Measurements from ENCODE around the gene TMEM222. TPM values are rescaled to one million over a fixed set of nuclear protein-coding genes. Genes with fewer than 3 reads are reported as not detected.

The TMEM222 gene
- total RNA-seq, 1 donor from 2014 or later, result 44.3 TPM

DNA sequence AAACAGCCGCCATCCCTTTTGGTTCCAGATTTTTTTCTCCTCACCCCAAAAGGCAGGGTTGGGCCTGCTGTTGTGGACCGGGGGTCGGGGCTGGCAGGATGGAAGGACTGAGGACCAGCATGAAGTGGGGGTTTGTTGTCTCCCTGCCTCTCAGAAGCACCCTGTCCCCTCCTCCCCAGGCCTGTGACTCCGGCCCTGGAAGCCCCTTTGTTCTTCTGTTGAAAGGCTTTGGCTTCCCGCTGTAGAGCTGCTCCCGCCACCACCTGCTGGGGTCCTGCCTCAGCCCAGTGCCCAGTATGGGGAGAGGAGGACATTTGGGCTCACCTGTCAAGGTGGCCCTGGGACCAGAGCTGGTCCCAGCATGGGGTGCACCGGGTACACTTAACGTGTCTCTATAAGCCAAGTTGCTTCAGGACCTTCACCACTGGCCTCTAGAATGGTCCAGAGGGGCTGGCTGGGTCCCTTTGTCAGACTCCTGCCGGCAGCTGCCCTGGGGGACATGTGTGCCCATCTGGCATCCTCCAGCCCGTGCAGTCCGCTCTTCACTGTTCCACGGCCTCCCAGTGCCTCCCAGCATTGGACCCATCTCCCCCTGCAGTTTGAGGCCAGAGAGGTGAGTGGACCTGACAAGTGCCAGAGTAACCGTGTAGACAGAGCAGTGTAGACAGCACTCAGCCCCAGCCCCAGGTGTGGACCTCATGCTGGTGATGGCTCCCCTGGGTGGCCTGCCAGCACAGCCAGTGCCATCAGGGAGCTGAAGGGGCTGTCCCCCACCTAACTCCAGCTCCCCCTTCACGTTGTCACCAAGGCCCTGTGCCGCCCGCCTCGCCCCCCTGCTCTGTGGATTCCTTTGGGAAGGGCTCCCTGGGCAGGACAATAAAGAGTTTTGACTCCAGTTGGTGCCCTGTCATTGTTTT, 13.8 kb downstream of the TMEM222 start:
- intact Hi-C loops (cut with micrococcal nuclease), result no loop called here
- no peaks in the 10 kb centered on the region for H3K27me3 Mint-ChIP-seq (ENCODE audit: insufficient read depth)
- peaks cover 39% of the 10 kb centered on the region for H3K36me3 Mint-ChIP-seq (ENCODE audit: low read depth)
- peaks cover 37% of the 10 kb centered on the region for H3K4me1 Mint-ChIP-seq (ENCODE audit: low read depth)
- H3K27ac Mint-ChIP-seq, result no peak overlapping the region
- DNase-seq (ENCODE audit: low spot score), result no peak
- H3K4me3 Mint-ChIP-seq, result no peak overlapping the region
- no peaks in the 10 kb centered on the region for H3K9me3 Mint-ChIP-seq

GRCh38 chr1:27336756-27337155, 14.8 kb downstream of the TMEM222 start:
- Mint-ChIP-seq H3K9me3 (no peaks in the 10 kb centered on the region), H3K27ac (no peak overlapping the region), H3K27me3 (ENCODE audit: insufficient read depth) (no peaks in the 10 kb centered on the region), H3K4me1 (ENCODE audit: low read depth) (peaks cover 47% of the 10 kb centered on the region), H3K4me3 (no peak overlapping the region), H3K36me3 (ENCODE audit: low read depth) (peaks cover 35% of the 10 kb centered on the region)
- DNase-seq (ENCODE audit: low spot score), result no peak
- intact Hi-C loops (cut with micrococcal nuclease), result no loop called here

DNA sequence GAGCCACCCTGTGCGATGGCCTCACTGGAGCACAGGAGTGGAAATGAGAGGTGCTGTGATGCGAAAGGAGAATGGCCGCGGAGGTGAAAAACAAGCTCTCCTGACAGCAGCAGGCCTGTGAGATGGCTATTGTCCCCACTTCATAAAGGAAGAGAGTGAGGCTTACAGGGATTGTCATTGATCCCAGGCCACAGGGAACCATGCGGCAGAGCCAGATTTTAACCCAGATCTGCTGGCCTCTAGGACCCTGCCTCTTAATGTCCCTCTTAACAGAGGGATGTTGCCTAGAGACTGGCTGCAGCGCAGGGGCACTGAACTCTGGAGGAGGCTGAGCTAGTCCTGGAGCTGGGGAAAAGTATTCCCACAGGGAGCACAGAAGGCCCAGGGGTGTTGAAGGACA, 16.8 kb downstream of the TMEM222 start:
- H3K9me3 Mint-ChIP-seq, result no peaks in the 10 kb centered on the region
- H3K4me1 Mint-ChIP-seq (ENCODE audit: low read depth), result peaks cover 51% of the 10 kb centered on the region
- intact Hi-C loops (cut with micrococcal nuclease), result no loop called here
- peaks cover 28% of the 10 kb centered on the region for H3K36me3 Mint-ChIP-seq (ENCODE audit: low read depth)
- no peak overlapping the region for H3K4me3 Mint-ChIP-seq
- DNase-seq (ENCODE audit: low spot score), result no peak
- peak overlapping the region; percentile 67 for H3K27ac Mint-ChIP-seq
- H3K27me3 Mint-ChIP-seq (ENCODE audit: insufficient read depth), result no peaks in the 10 kb centered on the region

- Mint-ChIP-seq H3K36me3 (ENCODE audit: low read depth) (peaks cover 25% of the 10 kb centered on the region), H3K27me3 (ENCODE audit: insufficient read depth) (no peaks in the 10 kb centered on the region), H3K9me3 (no peaks in the 10 kb centered on the region), H3K4me3 (no peak overlapping the region), H3K27ac (peak overlapping the region; percentile 67), H3K4me1 (ENCODE audit: low read depth) (peaks cover 55% of the 10 kb centered on the region)
- intact Hi-C loops (cut with micrococcal nuclease), result no loop called here
- no peak for DNase-seq (ENCODE audit: low spot score)
Measured at GRCh38 chr1:27339213-27339612, 17.2 kb downstream of the TMEM222 start.

- intact Hi-C loops (cut with micrococcal nuclease), result loop anchor here (1.0 to 5.0 kb wide), 3 partner anchors 16 to 1211 kb away; partner anchors contain the start of genes TMEM222 and TRNAU1AP
- Mint-ChIP-seq H3K36me3 (ENCODE audit: low read depth) (peaks cover 24% of the 10 kb centered on the region), H3K27ac (peak within 1 kb of the TSS; percentile 99), H3K4me1 (ENCODE audit: low read depth) (peaks cover 59% of the 10 kb centered on the region), H3K9me3 (no peaks in the 10 kb centered on the region), H3K4me3 (peak within 1 kb of the TSS; percentile 93), H3K27me3 (ENCODE audit: insufficient read depth) (no peaks in the 10 kb centered on the region)
- peak; percentile 63 for DNase-seq (ENCODE audit: low spot score)
Measured at GRCh38 chr1:27341525-27342252, 19.7 kb downstream of the TMEM222 start, which contains the start of gene SYTL1. Gene SYTL1 (plus strand): TSS chr1:27342022. CDS start chr1:27345335, 3,313 bp downstream.

DNA sequence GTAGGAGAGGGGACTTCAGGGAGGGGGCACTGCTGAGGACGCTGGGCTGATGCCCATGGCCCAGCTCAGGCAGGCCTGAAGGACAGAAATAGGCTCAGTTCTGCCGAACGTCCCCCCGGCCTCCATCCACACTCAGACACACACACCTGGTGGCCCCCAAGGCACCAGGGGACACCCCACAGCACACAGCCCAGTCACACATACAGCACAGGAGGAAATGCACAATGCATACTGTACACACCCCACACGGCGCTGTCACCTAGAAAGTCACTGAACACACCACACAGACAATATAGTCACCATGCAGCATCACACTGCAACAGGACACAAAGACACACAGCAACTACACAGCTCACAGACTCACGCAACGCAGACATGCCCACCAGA, 20.4 kb downstream of the TMEM222 start:
- H3K9me3 Mint-ChIP-seq, result no peaks in the 10 kb centered on the region
- peaks cover 24% of the 10 kb centered on the region for H3K36me3 Mint-ChIP-seq (ENCODE audit: low read depth)
- intact Hi-C loops (cut with micrococcal nuclease), result loop anchor here (1.0 to 5.0 kb wide), 2 partner anchors 15 to 1210 kb away; partner anchors contain the start of gene TRNAU1AP
- no peak for DNase-seq (ENCODE audit: low spot score)
- peak overlapping the region; percentile 93 for H3K4me3 Mint-ChIP-seq
- H3K27ac Mint-ChIP-seq, result peak overlapping the region; percentile 99
- H3K4me1 Mint-ChIP-seq (ENCODE audit: low read depth), result peaks cover 59% of the 10 kb centered on the region
- no peaks in the 10 kb centered on the region for H3K27me3 Mint-ChIP-seq (ENCODE audit: insufficient read depth)

DNA sequence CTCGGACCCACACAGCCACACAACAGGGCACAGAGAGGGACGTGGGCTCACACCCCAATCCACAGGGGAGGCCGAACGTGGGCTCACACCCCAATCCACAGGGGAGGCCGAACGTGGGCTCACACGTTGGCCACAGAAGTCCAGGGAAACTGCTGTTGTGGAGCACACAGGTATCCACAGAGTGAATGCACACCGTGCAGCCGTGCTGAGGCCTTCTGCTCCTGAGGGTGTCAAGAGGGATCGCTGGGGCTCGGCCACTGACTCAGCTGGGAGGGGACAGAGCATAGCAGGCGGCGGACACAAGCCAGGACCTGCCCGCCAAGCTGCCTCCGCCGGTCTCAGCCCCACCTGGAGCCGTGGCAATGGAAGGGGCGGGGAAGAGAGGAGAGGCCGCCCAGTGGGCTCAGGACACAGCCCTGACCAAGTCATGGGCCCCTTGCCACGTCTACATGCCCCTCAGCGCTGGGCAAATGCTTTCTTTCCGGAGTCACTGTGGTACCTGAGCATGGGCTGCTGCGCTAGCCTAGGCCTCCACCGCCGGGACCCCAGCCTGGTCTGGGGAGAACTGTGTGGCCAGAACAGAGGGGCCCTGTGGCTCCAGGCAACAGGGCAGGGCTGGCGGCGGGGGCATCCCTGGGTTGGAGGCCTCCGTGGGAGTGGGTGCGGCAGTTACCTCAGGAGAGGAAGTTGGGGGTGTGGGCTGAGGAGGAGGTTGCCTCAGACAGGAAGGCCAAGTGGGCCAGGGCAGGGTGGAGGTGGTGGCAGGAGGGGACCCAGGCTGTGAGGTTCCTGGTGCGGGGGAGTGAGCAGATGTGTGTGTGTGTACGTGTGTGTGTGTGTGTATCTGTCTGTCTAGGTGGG, 21.0 kb downstream of the TMEM222 start:
- Mint-ChIP-seq H3K36me3 (ENCODE audit: low read depth) (peaks cover 26% of the 10 kb centered on the region), H3K4me3 (peak overlapping the region; percentile 93), H3K27ac (peak overlapping the region; percentile 99), H3K9me3 (no peaks in the 10 kb centered on the region), H3K4me1 (ENCODE audit: low read depth) (peaks cover 59% of the 10 kb centered on the region), H3K27me3 (ENCODE audit: insufficient read depth) (no peaks in the 10 kb centered on the region)
- DNase-seq (ENCODE audit: low spot score), result peak; percentile 72
- intact Hi-C loops (cut with micrococcal nuclease), result loop anchor here (1.0 to 5.0 kb wide), 2 partner anchors 14 to 1209 kb away; partner anchors contain the start of gene TRNAU1AP

DNA sequence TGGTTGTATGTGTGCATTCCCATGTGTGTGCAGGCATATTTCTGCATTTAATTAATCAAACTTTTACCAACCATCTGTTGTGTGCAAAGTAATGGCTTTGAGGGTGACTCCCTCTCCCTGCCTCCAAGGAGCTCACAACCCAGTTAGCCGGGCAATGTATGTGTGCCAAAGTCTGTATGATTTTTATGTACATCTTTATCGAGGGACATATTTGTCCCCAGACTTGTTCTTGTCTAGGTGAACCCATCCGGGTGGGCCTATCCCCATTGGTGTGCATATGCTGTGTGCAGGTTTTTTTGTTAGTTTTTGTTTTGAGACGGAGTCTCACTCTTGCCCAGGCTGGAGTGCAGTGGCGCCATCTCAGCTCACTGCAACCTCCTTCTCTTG, 21.7 kb downstream of the TMEM222 start:
- no peak for DNase-seq (ENCODE audit: low spot score)
- Mint-ChIP-seq H3K4me3 (peak overlapping the region; percentile 93), H3K9me3 (no peaks in the 10 kb centered on the region), H3K27ac (peak overlapping the region; percentile 99), H3K4me1 (ENCODE audit: low read depth) (peaks cover 59% of the 10 kb centered on the region), H3K36me3 (ENCODE audit: low read depth) (peaks cover 28% of the 10 kb centered on the region), H3K27me3 (ENCODE audit: insufficient read depth) (no peaks in the 10 kb centered on the region)
- intact Hi-C loops (cut with micrococcal nuclease), result loop anchor here (5.0 kb wide), 1 partner anchor 1209 kb away; the partner anchor contains the start of gene TRNAU1AP

DNA sequence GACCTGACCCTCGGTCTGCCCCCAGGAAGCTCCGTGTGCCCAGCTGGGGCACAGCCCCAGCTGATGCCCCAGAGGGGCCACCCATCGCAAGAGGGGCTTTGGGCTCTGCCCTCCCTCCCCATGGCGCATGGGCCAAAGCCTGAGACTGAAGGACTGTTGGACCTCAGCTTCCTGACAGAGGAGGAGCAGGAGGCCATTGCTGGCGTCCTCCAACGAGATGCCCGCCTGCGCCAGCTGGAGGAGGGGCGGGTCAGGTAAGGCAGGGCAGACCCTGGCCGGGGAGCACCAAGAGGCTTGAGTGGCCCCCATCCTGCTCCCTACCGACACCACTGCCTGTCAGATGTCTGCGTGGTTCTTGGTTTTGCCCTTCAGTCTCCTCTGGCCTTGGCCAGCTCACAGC, 23.3 kb downstream of the TMEM222 start:
- H3K36me3 Mint-ChIP-seq (ENCODE audit: low read depth), result peaks cover 19% of the 10 kb centered on the region
- no peak for DNase-seq (ENCODE audit: low spot score)

DNA sequence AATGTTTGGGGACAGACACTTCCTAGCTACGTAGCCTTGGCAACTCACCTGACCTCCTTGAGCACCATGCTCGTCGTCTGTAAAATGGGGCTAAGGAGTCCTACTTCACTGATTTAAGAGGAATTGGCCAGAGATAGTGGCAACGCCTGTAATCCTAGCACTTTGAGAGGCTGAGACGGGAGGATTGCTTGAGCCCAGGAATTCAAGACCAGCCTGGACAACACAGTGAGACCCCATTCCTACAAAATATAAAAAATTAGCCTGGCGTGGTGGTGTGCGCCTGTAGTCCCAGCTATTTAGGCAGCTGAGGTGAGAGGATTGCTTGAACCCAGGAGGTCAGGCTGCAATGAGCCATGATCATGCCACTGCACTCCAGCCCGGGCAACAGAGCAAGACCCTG, 24.4 kb downstream of the TMEM222 start:
- DNase-seq (ENCODE audit: low spot score), result no peak
- Mint-ChIP-seq H3K4me3 (no peak overlapping the region), H3K27me3 (ENCODE audit: insufficient read depth) (no peaks in the 10 kb centered on the region), H3K9me3 (no peaks in the 10 kb centered on the region), H3K36me3 (ENCODE audit: low read depth) (peaks cover 19% of the 10 kb centered on the region), H3K27ac (peak overlapping the region; percentile 1), H3K4me1 (ENCODE audit: low read depth) (peaks cover 32% of the 10 kb centered on the region)
- intact Hi-C loops (cut with micrococcal nuclease), result no loop called here

More for the DNA sequence above, 23.3 kb downstream of the TMEM222 start:
- Mint-ChIP-seq H3K9me3 (no peaks in the 10 kb centered on the region), H3K4me1 (ENCODE audit: low read depth) (peaks cover 43% of the 10 kb centered on the region), H3K4me3 (no peak overlapping the region), H3K27ac (no peak overlapping the region), H3K27me3 (ENCODE audit: insufficient read depth) (no peaks in the 10 kb centered on the region)
- intact Hi-C loops (cut with micrococcal nuclease), result no loop called here

- no peak for DNase-seq (ENCODE audit: low spot score)
- H3K4me3 Mint-ChIP-seq, result no peak overlapping the region
- peaks cover 25% of the 10 kb centered on the region for H3K4me1 Mint-ChIP-seq (ENCODE audit: low read depth)
- no peaks in the 10 kb centered on the region for H3K27me3 Mint-ChIP-seq (ENCODE audit: insufficient read depth)
- peaks cover 22% of the 10 kb centered on the region for H3K36me3 Mint-ChIP-seq (ENCODE audit: low read depth)
- H3K27ac Mint-ChIP-seq, result no peak overlapping the region
- no peaks in the 10 kb centered on the region for H3K9me3 Mint-ChIP-seq
- intact Hi-C loops (cut with micrococcal nuclease), result no loop called here
Measured at GRCh38 chr1:27346991-27347624, 25.1 kb downstream of the TMEM222 start.
